22Rv1 (cell line): ENCODE results near the gene NRXN3.

ENCODE experiments used
- CTCF ChIP-seq: fragments of 450-650 bp; IDR thresholded peaks from 2 replicates; pipeline ENCODE4 v1.5.1; 2017; ENCODE audit warnings: mild to moderate bottlenecking
- ZFX ChIP-seq: fragments of 450-650 bp; IDR thresholded peaks from 2 replicates; pipeline ENCODE4 v1.6.1; 2017; ENCODE audit warnings: antibody characterized with exemption, borderline replicate concordance

GRCh38 chr14:79229383-79229909 lies 1059.3 kb downstream of the NRXN3 start:
- no peak for TF ChIP-seq CTCF
- TF ChIP-seq ZFX: no peak
